Measurements from ENCODE around the gene ZNF211.

The ZNF211 gene

GRCh38 chr19:57664269-57665127 lies 31.5 kb downstream of the ZNF211 start:
- peak; percentile 23 for DNase-seq

DNA sequence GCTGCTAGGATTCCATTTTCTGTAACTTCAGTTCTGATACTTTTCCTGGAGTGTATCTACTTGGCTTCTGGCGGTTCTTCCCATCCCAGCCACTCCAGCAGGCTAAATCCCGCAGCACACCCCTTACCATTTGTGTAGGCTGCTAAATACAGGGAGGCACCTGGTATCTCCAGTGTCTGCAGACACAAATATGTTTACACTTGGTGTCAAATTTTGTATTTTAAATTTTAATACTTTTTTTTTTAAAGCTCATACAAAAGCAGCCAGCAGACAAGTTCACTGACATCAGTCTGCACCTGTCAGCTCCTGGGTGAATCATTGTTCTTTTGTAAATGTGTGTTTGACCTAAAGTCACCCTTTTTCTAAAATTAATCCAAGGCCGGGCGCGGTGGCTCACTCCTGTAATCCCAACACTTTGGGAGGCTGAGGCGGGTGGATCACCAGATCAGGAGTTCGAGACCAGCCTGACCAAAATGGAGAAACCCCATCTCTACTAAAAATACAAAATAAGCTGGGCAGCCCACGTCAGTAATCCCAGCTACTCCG lies 32.4 kb downstream of the ZNF211 start:
- DNase-seq: no peak

DNA sequence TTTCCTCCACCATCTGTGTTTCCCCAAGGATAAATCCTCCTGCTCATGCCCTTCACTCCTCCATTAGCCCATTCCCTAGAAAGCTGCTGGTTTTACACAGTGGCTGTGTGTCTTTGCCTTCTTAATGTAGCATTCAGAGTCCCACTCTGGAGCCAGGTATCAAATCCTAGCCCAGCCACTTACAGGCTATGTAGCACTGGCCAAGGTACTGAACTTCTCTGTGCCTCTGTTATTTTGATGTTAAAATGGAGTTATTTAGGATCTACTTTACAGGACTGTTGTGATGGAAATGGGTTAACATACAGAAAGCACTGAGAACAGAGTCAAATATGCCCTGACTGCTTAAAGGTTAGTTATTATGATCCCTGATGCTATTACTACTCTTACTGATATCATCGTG lies 34.3 kb downstream of the ZNF211 start:
- no peak for DNase-seq

- no peak for DNase-seq
Measured at GRCh38 chr19:57668635-57669034, 35.7 kb downstream of the ZNF211 start, which contains the start of gene ZSCAN4. ZSCAN4 (plus strand) TSS chr19:57668935; CDS start chr19:57676146, 7,211 bp downstream.

DNA sequence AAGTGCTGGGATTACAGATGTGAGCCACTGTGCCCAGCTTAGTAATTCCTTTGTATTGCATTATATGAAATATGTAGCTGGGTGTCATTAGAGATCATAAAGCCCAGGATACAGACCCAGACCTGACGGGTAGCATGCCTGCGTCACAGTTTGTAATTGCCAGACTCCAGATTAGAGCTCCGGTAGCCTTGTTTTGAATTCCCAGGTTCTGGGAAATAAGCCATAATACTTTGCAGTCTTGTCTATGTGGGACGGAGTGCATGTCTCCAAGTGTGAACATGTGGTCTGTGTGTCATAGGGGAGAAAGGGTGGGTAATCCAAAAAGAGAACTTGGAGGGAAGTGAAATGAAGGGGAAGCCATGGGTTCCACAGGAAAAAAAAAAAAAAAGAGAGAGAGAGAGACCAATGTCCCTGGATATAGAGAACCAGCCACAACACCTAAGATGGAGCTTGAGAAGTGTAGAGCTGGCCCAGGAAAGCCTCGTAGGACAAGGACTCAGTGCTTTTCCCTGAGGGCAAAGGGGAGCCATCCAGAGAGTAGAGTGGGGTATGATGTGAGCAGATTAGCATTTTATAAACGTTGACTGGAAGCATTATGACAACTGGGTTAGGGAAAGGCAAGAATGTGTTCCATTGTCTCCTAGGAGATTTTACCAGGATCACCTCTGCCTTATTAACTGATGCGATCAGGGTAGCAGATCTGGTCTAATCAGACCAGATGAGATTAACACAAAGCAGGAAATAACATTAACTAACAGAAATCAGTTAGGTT lies 38.3 kb downstream of the ZNF211 start:
- DNase-seq: no peak

DNA sequence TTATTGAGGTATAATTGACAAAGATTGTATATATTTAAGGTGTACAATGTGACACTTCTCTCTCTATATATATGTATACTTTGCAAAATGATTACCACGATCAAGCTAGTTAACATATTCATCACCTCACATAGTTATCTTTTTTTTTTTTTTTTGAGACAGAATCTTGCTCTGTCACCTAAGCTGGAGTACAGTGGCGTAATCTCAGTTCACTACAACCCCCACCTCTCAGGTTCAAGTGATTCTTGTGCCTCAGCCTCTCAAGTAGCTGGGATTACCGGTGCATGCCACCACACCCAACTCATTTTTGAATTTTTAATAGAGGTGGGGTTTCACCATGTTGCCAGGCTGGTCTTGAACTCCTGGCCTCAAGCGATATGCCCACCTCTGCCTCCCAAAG lies 39.5 kb downstream of the ZNF211 start:
- no peak for DNase-seq

- DNase-seq: no peak
Measured at GRCh38 chr19:57675881-57676280, 42.9 kb downstream of the ZNF211 start.

- DNase-seq: no peak
Measured at GRCh38 chr19:57682226-57682766, 49.3 kb downstream of the ZNF211 start.

GRCh38 chr19:57686727-57687126 lies 53.8 kb downstream of the ZNF211 start:
- no peak for DNase-seq

- no peak for DNase-seq
Measured at GRCh38 chr19:57687363-57688010, 54.5 kb downstream of the ZNF211 start.

GRCh38 chr19:57688011-57688763 lies 55.2 kb downstream of the ZNF211 start:
- no peak for DNase-seq

- no peak for DNase-seq
Measured at GRCh38 chr19:57689750-57690149, 56.8 kb downstream of the ZNF211 start.

Data from T1000 (cell line).